ENCODE measurements around the gene CTNS. TPM values are rescaled to one million over a fixed set of nuclear protein-coding genes. Genes with fewer than 3 reads are reported as not detected.

The CTNS gene
- total RNA-seq, 6 donors from 2014 or later, result 22.1 to 31.4 (median 25.3) TPM

GRCh38 chr17:3592216-3592860 is 44.2 kb upstream of the CTNS start:
- H3K4me1 ChIP-seq, result no peaks in the 10 kb centered on the region
- 91 to 96% methylated on average over 11 to 14 of the region's 15 CpGs for WGBS, 2 donors
- DNase-seq (no peak), ATAC-seq (ENCODE audit: low FRiP score in 2 of 2) (no peak)
- no peaks in the 10 kb centered on the region for H3K27me3 ChIP-seq
- no peaks in the 10 kb centered on the region for H3K9me3 ChIP-seq
- no peak overlapping the region for H3K27ac ChIP-seq
- peaks cover 0 to 44% (median 21%) of the 10 kb centered on the region in 4 donors for H3K36me3 ChIP-seq
- no peak overlapping the region for H3K4me3 ChIP-seq
- TF ChIP-seq EP300 (IDR thresholded peaks at IDR 0.05), result no peak
- TF ChIP-seq POLR2A (IDR thresholded peaks at IDR 0.05), result no peak
- TF ChIP-seq, protein P1, sequence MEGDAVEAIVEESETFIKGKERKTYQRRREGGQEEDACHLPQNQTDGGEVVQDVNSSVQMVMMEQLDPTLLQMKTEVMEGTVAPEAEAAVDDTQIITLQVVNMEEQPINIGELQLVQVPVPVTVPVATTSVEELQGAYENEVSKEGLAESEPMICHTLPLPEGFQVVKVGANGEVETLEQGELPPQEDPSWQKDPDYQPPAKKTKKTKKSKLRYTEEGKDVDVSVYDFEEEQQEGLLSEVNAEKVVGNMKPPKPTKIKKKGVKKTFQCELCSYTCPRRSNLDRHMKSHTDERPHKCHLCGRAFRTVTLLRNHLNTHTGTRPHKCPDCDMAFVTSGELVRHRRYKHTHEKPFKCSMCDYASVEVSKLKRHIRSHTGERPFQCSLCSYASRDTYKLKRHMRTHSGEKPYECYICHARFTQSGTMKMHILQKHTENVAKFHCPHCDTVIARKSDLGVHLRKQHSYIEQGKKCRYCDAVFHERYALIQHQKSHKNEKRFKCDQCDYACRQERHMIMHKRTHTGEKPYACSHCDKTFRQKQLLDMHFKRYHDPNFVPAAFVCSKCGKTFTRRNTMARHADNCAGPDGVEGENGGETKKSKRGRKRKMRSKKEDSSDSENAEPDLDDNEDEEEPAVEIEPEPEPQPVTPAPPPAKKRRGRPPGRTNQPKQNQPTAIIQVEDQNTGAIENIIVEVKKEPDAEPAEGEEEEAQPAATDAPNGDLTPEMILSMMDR (IDR thresholded peaks at IDR 0.05), result no peak
- no peak for TF ChIP-seq POLR2AphosphoS5 (IDR thresholded peaks at IDR 0.05)

- TF ChIP-seq POLR2AphosphoS5 (IDR thresholded peaks at IDR 0.05), result no peak
- TF ChIP-seq, protein P1 (IDR thresholded peaks at IDR 0.05), result no peak
- TF ChIP-seq POLR2A (IDR thresholded peaks at IDR 0.05), result no peak
- no peak for TF ChIP-seq EP300 (IDR thresholded peaks at IDR 0.05)
- ATAC-seq (ENCODE audit: low FRiP score in 2 of 2), result no peak
- 95 to 96% methylated on average over 5 of the region's 5 CpGs for WGBS, 2 donors
- Histone ChIP-seq H3K27ac (no peak overlapping the region), H3K36me3 (peaks cover 0 to 33% (median 18%) of the 10 kb centered on the region in 4 donors), H3K4me3 (no peak overlapping the region), H3K9me3 (no peaks in the 10 kb centered on the region), H3K4me1 (no peaks in the 10 kb centered on the region), H3K27me3 (no peaks in the 10 kb centered on the region)
- no peak for DNase-seq
Measured at GRCh38 chr17:3593384-3593783, 43.2 kb upstream of the CTNS start.

GRCh38 chr17:3594051-3594800 is 42.3 kb upstream of the CTNS start:
- no peaks in the 10 kb centered on the region for H3K4me1 ChIP-seq
- whole genome bisulfite sequencing, 2 donors, result 79 to 86% methylated on average over 11 of the region's 11 CpGs
- no peak overlapping the region for H3K4me3 ChIP-seq
- no peak for DNase-seq
- H3K27me3 ChIP-seq, result no peaks in the 10 kb centered on the region
- H3K36me3 ChIP-seq, result peaks cover 0 to 27% (median 16%) of the 10 kb centered on the region in 4 donors
- no peak overlapping the region for H3K27ac ChIP-seq
- ATAC-seq (ENCODE audit: low FRiP score in 2 of 2), result no peak
- TF ChIP-seq POLR2A (IDR thresholded peaks at IDR 0.05) (no peak), POLR2AphosphoS5 (IDR thresholded peaks at IDR 0.05) (no peak), EP300 (IDR thresholded peaks at IDR 0.05) (no peak)
- TF ChIP-seq, protein P1 (IDR thresholded peaks at IDR 0.05), result no peak
- H3K9me3 ChIP-seq, result no peaks in the 10 kb centered on the region

- TF ChIP-seq EP300 (IDR thresholded peaks at IDR 0.05) (no peak), POLR2A (IDR thresholded peaks at IDR 0.05) (no peak), POLR2AphosphoS5 (IDR thresholded peaks at IDR 0.05) (no peak)
- TF ChIP-seq, protein P1 (IDR thresholded peaks at IDR 0.05), result no peak
- no peaks in the 10 kb centered on the region for H3K4me1 ChIP-seq
- no peak overlapping the region for H3K27ac ChIP-seq
- H3K36me3 ChIP-seq, result peaks cover 0 to 20% (median 9%) of the 10 kb centered on the region in 4 donors
- H3K9me3 ChIP-seq, result no peaks in the 10 kb centered on the region
- no peaks in the 10 kb centered on the region for H3K27me3 ChIP-seq
- DNase-seq, result no peak
- no peak overlapping the region for H3K4me3 ChIP-seq
- 82 to 85% methylated on average over 9 to 15 of the region's 15 CpGs for WGBS, 2 donors
- ATAC-seq (ENCODE audit: low FRiP score in 2 of 2), result no peak
Measured at GRCh38 chr17:3594976-3595375, 41.6 kb upstream of the CTNS start.
